Measurements from ENCODE around the gene FCHSD2.

FCHSD2 gene

DNA sequence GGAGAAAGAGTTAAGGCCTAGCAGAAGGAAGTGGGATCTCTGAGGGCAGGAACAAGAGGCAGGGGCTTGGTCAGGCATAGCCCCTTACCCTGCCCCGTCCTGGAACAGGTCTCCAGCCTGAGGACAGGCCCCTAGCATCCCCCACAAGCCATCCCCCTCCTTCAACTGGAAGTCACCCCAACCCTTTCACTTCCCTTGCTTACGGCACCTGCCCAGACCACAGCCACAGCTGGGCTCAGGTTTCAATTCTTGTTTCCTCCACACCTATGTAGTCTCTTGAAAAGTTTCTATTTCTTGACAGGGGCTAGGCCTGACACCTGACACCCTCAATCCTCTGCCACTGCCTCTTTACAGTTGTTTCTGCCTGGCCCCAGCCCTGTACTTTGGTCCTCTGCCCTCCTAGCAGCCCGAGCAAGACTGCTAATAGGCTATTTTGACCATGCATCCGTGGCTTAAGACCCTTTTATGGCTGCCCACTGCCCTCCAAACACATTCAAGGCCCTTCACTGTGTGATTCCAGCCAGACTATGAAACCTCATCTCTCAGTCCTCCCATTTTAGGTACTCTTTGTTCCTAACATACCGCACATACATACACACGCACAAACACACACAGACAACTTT, 10.9 kb upstream of the FCHSD2 start:
- TF ChIP-seq, protein P1, sequence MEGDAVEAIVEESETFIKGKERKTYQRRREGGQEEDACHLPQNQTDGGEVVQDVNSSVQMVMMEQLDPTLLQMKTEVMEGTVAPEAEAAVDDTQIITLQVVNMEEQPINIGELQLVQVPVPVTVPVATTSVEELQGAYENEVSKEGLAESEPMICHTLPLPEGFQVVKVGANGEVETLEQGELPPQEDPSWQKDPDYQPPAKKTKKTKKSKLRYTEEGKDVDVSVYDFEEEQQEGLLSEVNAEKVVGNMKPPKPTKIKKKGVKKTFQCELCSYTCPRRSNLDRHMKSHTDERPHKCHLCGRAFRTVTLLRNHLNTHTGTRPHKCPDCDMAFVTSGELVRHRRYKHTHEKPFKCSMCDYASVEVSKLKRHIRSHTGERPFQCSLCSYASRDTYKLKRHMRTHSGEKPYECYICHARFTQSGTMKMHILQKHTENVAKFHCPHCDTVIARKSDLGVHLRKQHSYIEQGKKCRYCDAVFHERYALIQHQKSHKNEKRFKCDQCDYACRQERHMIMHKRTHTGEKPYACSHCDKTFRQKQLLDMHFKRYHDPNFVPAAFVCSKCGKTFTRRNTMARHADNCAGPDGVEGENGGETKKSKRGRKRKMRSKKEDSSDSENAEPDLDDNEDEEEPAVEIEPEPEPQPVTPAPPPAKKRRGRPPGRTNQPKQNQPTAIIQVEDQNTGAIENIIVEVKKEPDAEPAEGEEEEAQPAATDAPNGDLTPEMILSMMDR (IDR thresholded peaks at IDR 0.05) = no peak

DNA sequence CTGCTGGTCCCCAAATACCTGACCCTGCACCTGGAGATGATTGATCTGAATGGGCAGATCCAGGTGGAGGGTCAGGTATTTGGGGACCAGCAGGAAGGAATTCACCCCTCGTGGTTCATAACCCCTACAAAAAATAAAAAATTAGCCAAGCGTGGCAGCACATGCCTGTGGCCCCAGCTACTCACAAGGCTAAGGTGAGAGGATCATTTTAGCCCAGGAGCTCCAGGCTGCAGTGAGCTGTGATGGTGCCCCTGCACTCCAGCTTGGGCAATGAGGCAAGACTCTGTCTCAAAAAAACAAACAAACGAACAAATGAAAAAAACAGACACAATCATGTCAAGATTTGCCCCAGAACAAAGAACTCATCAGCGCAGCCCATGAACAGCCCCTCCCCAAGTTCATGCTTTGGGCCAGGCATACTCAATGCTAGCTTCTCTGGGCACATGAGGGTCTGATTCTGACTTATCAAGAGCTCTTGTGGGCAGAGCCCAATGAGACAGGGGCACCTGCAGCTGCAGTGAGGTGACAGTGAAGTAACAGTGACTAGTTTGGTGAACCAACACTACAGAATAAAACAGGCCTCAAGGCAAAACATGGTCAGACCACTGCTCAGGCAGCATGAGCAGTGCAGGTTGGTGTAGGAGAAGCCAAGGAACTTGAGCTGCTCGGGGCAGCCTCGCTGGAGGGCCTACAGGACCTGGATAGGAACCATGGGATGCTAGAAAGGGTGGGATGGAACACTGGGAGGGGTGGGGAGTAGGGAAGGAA, 10.2 kb upstream of the FCHSD2 start:
- TF ChIP-seq, protein P1 (IDR thresholded peaks at IDR 0.05) = no peak

DNA sequence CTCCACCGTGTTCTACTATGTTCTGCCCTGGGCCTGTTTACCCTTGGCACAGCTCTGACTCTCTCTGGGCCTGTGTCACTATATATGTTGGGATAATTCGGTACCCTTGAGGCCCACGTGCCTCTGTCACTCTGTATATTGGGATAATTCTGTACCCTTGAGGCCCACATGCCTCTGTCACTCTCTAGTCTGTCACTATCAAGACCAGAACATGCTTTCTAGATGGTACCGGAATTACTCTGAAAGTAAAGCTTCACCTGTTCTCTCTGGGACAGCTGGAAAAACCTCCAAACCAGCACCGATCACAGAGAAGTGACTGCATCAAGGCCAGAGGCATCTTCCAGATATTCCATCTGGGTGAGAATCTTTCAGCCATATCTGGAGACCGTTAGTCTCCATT, 9.3 kb upstream of the FCHSD2 start:
- TF ChIP-seq, protein P1 (IDR thresholded peaks at IDR 0.05) = no peak

DNA sequence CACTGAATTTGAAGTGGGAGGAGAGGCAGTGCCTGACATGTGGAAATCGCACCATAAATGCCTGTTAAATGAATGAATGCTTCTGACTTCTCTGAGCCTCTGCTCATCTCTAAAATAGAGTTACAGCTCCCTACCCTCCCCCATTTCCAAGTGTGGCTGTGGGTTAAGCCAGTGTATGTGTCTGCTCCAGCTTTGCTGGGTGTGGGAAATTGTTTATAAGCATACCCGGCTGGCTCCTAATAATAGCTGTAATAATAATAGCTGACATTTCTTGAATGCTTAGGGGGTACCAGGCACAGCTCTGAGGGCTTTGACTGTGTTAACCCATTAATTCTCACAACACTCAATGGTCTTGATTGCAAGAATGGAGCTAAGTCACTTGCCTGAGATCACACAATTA, 7.0 kb upstream of the FCHSD2 start:
- TF ChIP-seq, protein P1 (IDR thresholded peaks at IDR 0.05) = no peak

DNA sequence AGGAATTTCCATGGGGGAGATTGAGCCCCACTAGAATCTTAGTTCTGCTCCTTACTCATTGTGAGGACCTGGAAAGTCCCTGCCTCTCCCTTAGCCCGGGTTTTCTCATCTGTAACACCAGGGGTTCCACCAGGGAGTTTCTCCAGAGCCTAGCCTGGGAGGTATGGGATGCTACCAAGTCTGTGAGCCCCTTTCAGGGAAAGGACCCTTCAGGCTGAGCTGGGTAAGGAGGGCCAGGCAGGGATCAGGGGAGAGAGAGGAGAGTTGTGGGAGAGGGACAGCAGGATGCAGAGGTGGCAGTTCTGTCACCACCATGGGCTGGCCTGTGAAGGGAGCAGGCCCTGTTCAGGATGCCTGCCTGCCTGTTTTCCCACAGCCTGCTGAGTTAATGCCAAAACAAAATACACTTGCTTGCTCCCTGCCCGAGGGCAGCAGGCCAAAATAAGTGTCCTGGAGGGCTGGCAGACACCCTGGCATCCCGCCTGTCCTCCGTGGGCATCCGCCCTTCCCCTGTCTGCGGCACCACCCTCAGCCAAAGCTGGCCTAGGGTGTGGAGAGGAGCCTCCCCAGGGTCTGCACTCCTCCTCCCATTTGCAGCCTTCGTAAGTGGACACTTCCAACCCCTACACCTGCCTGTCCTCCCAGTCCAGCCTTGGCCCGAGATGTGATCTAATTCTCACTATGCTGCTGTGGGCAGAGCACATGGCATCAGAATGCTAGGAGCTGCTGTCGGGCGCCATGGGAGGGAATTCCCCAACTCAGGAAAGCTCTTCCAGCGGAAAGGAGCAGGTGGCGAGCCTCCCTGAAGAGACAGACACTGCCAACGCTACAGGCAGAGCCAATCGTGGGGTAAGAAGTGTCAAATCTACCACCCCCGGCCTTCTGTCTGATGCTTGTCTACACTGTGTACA, 5.9 kb upstream of the FCHSD2 start:
- TF ChIP-seq, protein P1 (IDR thresholded peaks at IDR 0.05) = no peak

DNA sequence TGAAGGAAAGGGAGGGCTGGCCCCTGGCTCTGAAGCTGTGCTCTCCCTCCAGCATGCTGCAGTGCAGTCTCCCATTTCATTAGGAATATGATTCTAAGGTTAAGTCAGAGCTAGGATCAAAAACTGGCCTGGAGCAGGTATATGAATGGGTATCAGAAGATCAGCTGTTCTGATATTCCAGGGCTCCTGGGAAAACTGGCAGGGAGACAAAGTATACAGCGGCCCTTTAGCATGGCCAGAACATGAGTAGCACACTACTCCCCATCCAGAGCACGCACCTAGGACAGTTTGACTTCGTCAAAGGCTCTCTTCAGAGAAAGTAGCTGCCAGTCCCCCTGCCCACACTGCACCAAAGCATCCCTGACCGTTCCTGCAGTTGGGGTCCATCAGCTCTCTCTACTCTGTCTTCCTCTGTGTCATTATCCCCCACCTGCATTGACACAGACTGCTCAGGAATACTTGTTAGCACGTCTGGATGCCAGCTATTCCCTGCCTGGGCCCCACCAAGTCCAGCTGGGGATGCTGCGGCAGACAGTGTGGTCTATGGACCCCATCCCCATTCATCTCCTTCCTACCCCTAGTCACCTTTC, 4.0 kb upstream of the FCHSD2 start:
- TF ChIP-seq, protein P1 (IDR thresholded peaks at IDR 0.05) = no peak
